Mucosa of stomach (tissue), 1 donor: ENCODE results near the gene CLEC6A.
"Not testable (repeated sequence)": the region's sequence is repeated elsewhere in the genome, so short reads cannot be mapped to it uniquely, and the experiment has no call there.

ENCODE experiments used
- H3K27me3 ChIP-seq: one replicate; pipeline ENCODE4 v1.7.0; 2013; ENCODE audit warnings: mild to moderate bottlenecking, low read length; ENCODE audit not compliant: control insufficient read depth, insufficient read depth
- H3K36me3 ChIP-seq: one replicate; pipeline ENCODE4 v1.7.0; 2013; ENCODE audit warnings: low read length; ENCODE audit not compliant: control insufficient read depth, insufficient read depth
- H3K4me1 ChIP-seq: one replicate; pipeline ENCODE4 v1.7.0; 2013; ENCODE audit warnings: mild to moderate bottlenecking, low read length; ENCODE audit not compliant: control insufficient read depth, insufficient read depth
- H3K4me3 ChIP-seq: one replicate; pipeline ENCODE4 v1.7.0; 2013; ENCODE audit warnings: low read length
- H3K9ac ChIP-seq: one replicate; pipeline ENCODE4 v1.7.0; 2013; ENCODE audit warnings: mild to moderate bottlenecking, low read length, moderate library complexity
- H3K9me3 ChIP-seq: one replicate; pipeline ENCODE4 v1.7.0; 2013; ENCODE audit warnings: mild to moderate bottlenecking, low read length, moderate library complexity; ENCODE audit not compliant: control insufficient read depth
- donor health status: Pancreatic carcinoma.

CLEC6A gene

GRCh38 chr12:8465301-8465996 is 9.7 kb downstream of the CLEC6A start:
- H3K4me1 ChIP-seq, result no peaks in the 10 kb centered on the region
- H3K4me3 ChIP-seq, result no peak overlapping the region
- no peaks in the 10 kb centered on the region for H3K36me3 ChIP-seq
- H3K9ac ChIP-seq, result no peak overlapping the region
- no peaks in the 10 kb centered on the region for H3K9me3 ChIP-seq
- H3K27me3 ChIP-seq, result no peaks in the 10 kb centered on the region

GRCh38 chr12:8466241-8466640 is 10.5 kb downstream of the CLEC6A start:
- H3K27me3 ChIP-seq, result no peaks in the 10 kb centered on the region

GRCh38 chr12:8471090-8471489 is 15.3 kb downstream of the CLEC6A start:
- Histone ChIP-seq H3K9me3 (no peaks in the 10 kb centered on the region), H3K4me1 (no peaks in the 10 kb centered on the region), H3K36me3 (no peaks in the 10 kb centered on the region), H3K4me3 (no peak overlapping the region), H3K9ac (no peak overlapping the region), H3K27me3 (no peaks in the 10 kb centered on the region)

More at GRCh38 chr12:8466241-8466640, 10.5 kb downstream of the CLEC6A start:
- Histone ChIP-seq H3K4me3 (no peak overlapping the region), H3K9me3 (no peaks in the 10 kb centered on the region), H3K9ac (no peak overlapping the region), H3K4me1 (no peaks in the 10 kb centered on the region), H3K36me3 (no peaks in the 10 kb centered on the region)

- Histone ChIP-seq H3K36me3 (no peaks in the 10 kb centered on the region), H3K9me3 (no peaks in the 10 kb centered on the region), H3K27me3 (no peaks in the 10 kb centered on the region), H3K4me3 (no peak overlapping the region), H3K9ac (no peak overlapping the region), H3K4me1 (no peaks in the 10 kb centered on the region)
Measured at GRCh38 chr12:8475508-8476203, 19.9 kb downstream of the CLEC6A start.

- Histone ChIP-seq H3K36me3 (no peaks in the 10 kb centered on the region), H3K4me3 (no peak overlapping the region), H3K9ac (no peak overlapping the region), H3K27me3 (no peaks in the 10 kb centered on the region), H3K9me3 (no peaks in the 10 kb centered on the region), H3K4me1 (no peaks in the 10 kb centered on the region)
Measured at GRCh38 chr12:8482571-8483061, 26.9 kb downstream of the CLEC6A start.

- no peaks in the 10 kb centered on the region for H3K36me3 ChIP-seq
- H3K9ac ChIP-seq, result no peak overlapping the region
- no peaks in the 10 kb centered on the region for H3K27me3 ChIP-seq
Measured at GRCh38 chr12:8483079-8483478, 27.3 kb downstream of the CLEC6A start.

GRCh38 chr12:8491646-8492530 is 36.1 kb downstream of the CLEC6A start:
- H3K4me1 ChIP-seq, result no peaks in the 10 kb centered on the region
- H3K27me3 ChIP-seq, result no peaks in the 10 kb centered on the region
- no peak overlapping the region for H3K9ac ChIP-seq
- H3K36me3 ChIP-seq, result no peaks in the 10 kb centered on the region
- H3K9me3 ChIP-seq, result no peaks in the 10 kb centered on the region
- no peak overlapping the region for H3K4me3 ChIP-seq

More at GRCh38 chr12:8483079-8483478, 27.3 kb downstream of the CLEC6A start:
- Histone ChIP-seq H3K4me3 (no peak overlapping the region), H3K4me1 (no peaks in the 10 kb centered on the region), H3K9me3 (no peaks in the 10 kb centered on the region)

GRCh38 chr12:8493084-8493483 is 37.3 kb downstream of the CLEC6A start:
- no peaks in the 10 kb centered on the region for H3K36me3 ChIP-seq
- no peaks in the 10 kb centered on the region for H3K27me3 ChIP-seq
- no peak overlapping the region for H3K4me3 ChIP-seq
- no peaks in the 10 kb centered on the region for H3K9me3 ChIP-seq
- H3K9ac ChIP-seq, result no peak overlapping the region
- H3K4me1 ChIP-seq, result no peaks in the 10 kb centered on the region

- H3K36me3 ChIP-seq, H3K4me3 ChIP-seq, H3K9me3 ChIP-seq, H3K27me3 ChIP-seq, H3K4me1 ChIP-seq, H3K9ac ChIP-seq: not testable (repeated sequence)
Measured at GRCh38 chr12:8495671-8496070, 39.9 kb downstream of the CLEC6A start.

GRCh38 chr12:8496074-8496473 is 40.3 kb downstream of the CLEC6A start:
- H3K9ac ChIP-seq, H3K4me1 ChIP-seq, H3K4me3 ChIP-seq, H3K9me3 ChIP-seq, H3K27me3 ChIP-seq, H3K36me3 ChIP-seq: not testable (repeated sequence)

GRCh38 chr12:8499616-8500015 is 43.9 kb downstream of the CLEC6A start:
- H3K4me3 ChIP-seq, result no peak overlapping the region
- no peaks in the 10 kb centered on the region for H3K27me3 ChIP-seq
- no peaks in the 10 kb centered on the region for H3K9me3 ChIP-seq
- H3K4me1 ChIP-seq, result no peaks in the 10 kb centered on the region
- no peak overlapping the region for H3K9ac ChIP-seq
- H3K36me3 ChIP-seq, result no peaks in the 10 kb centered on the region

- no peaks in the 10 kb centered on the region for H3K36me3 ChIP-seq
- H3K9ac ChIP-seq, result no peak overlapping the region
- H3K9me3 ChIP-seq, result no peaks in the 10 kb centered on the region
- H3K4me1 ChIP-seq, result no peaks in the 10 kb centered on the region
- H3K4me3 ChIP-seq, result no peak overlapping the region
- H3K27me3 ChIP-seq, result no peaks in the 10 kb centered on the region
Measured at GRCh38 chr12:8501720-8502119, 46.0 kb downstream of the CLEC6A start.
